SK-N-SH (cell line): ENCODE results near the gene VRK2.

Experiments used
- CTCF ChIP-seq: fragments of 200-600 bp; sonication (generic); IDR thresholded peaks from 2 replicates; pipeline ENCODE4 v1.6.1; 2017; ENCODE audit warnings: antibody characterized with exemption, mild to moderate bottlenecking, moderate library complexity
- JUND ChIP-seq: IDR thresholded peaks from 2 replicates; pipeline ENCODE4 v1.4.0; 2012
- RCOR1 ChIP-seq: fragments of 150-350 bp; IDR thresholded peaks from 2 replicates; pipeline ENCODE4 v1.6.1; 2017; ENCODE audit warnings: antibody characterized with exemption, low read length
- REST ChIP-seq: IDR thresholded peaks from 2 replicates; pipeline ENCODE4 v1.6.1; 2012; ENCODE audit warnings: mild to moderate bottlenecking, low read depth, low read length, moderate library complexity
- SIN3A ChIP-seq: IDR thresholded peaks from 2 replicates; pipeline ENCODE4 v1.6.1; 2012; ENCODE audit warnings: low read depth, mild to moderate bottlenecking, low read length, moderate library complexity, borderline replicate concordance
- SMC3 ChIP-seq: IDR thresholded peaks from 2 replicates; pipeline ENCODE4 v1.6.1; 2012; ENCODE audit warnings: low read depth, low read length, improper control_type of control experiment
- TAF1 ChIP-seq: IDR thresholded peaks from 2 replicates; pipeline ENCODE4 v1.6.1; 2012; ENCODE audit warnings: low read depth, mild to moderate bottlenecking, low read length, moderate library complexity, borderline replicate concordance

- TF ChIP-seq REST (no peak), TAF1 (no peak), CTCF (no peak), RCOR1 (no peak), SMC3 (no peak), JUND (no peak), SIN3A (no peak)
Measured at GRCh38 chr2:58052978-58053377, 6.4 kb downstream of the VRK2 start.
